Cardiac muscle cell (in vitro differentiated cells and primary cell): ENCODE results near the gene CHST5. TPM values are rescaled to one million over a fixed set of nuclear protein-coding genes. Genes with fewer than 3 reads are reported as not detected.
"Not testable (repeated sequence)": the region's sequence is repeated elsewhere in the genome, so short reads cannot be mapped to it uniquely, and the experiment has no call there.

Experiments used
- DNase-seq, 2 donors: peaks; one replicate each; pipeline versions ENCODE4 v3.0.0 to v3.0.0-alpha.2; 2010 to 2017; ENCODE audit warnings: low read depth in 1 of 2, low spot score in 1 of 2
- H3K27ac ChIP-seq: fragments of 200-600 bp; sonication (generic); 2 replicates; pipeline ENCODE4 v1.5.1; 2016
- H3K27me3 ChIP-seq: fragments of 200-600 bp; sonication (generic); 2 replicates; pipeline ENCODE4 v1.6.0; 2016; ENCODE audit warnings: control low read depth
- H3K36me3 ChIP-seq: fragments of 200-600 bp; sonication (generic); 2 replicates; pipeline ENCODE4 v1.5.1; 2016; ENCODE audit warnings: control low read depth
- H3K4me1 ChIP-seq: fragments of 200-600 bp; sonication (generic); 2 replicates; pipeline ENCODE4 v1.8.1; 2017; ENCODE audit warnings: low read depth, mild to moderate bottlenecking, mixed run types
- H3K4me3 ChIP-seq: fragments of 200-600 bp; sonication (generic); 2 replicates; pipeline ENCODE4 v1.5.1; 2016; ENCODE audit warnings: mild to moderate bottlenecking
- H3K9me3 ChIP-seq: fragments of 200-600 bp; sonication (generic); 2 replicates; pipeline ENCODE4 v1.5.1; 2017; ENCODE audit warnings: low read depth, mild to moderate bottlenecking, control low read depth
- polyA plus RNA-seq: library from polyadenylated mRNA; unstranded; fragments of >200 nt; fragmentation: Nextera tagmentation; extraction: Ambion mirVana; gene quantifications from 2 replicates; pipeline ENCODE4 v1.2.1, GENCODE V29; 2016
- total RNA-seq: library from RNA; depleted of rRNA; stranded (reverse); fragments of >200 nt; gene quantifications from 2 replicates; pipeline ENCODE4 v1.2.3, GENCODE V29; 2016
- TF ChIP-seq, protein P1 (sequence below): IDR thresholded peaks from 2 replicates; pipeline ENCODE4 v1.5.1; 2012; ENCODE audit warnings: low read depth, mild to moderate bottlenecking, low read length

CHST5 gene
- total and polyA plus RNA-seq, 2 experiments from 2014 or later = 0.66 TPM; not detected in 1

DNA sequence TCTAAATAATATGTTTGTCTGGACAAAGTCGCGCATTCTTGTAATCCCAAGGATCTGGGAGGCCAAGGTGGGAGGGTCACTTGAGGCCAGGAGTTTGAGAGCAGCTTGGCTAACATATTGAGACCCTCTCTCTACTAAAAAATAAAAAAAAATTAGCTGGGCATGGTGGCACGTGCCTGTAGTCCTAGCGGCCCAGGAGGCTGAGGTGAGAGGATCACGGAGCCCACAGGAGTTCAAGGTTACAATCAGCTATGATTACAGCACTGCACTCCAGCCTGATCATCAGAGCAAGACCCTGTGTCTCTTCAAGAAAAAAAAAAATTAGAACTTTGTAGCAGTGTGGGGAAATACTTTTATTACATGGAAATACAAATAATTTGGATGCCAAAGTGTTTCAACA is 34.5 kb downstream of the CHST5 start:
- Histone ChIP-seq H3K36me3 (no peaks in the 10 kb centered on the region), H3K4me1 (peaks cover 11% of the 10 kb centered on the region), H3K27me3 (no peaks in the 10 kb centered on the region), H3K4me3 (no peak overlapping the region), H3K27ac (no peak overlapping the region), H3K9me3 (no peaks in the 10 kb centered on the region)
- no peak for DNase-seq
- TF ChIP-seq, protein P1, sequence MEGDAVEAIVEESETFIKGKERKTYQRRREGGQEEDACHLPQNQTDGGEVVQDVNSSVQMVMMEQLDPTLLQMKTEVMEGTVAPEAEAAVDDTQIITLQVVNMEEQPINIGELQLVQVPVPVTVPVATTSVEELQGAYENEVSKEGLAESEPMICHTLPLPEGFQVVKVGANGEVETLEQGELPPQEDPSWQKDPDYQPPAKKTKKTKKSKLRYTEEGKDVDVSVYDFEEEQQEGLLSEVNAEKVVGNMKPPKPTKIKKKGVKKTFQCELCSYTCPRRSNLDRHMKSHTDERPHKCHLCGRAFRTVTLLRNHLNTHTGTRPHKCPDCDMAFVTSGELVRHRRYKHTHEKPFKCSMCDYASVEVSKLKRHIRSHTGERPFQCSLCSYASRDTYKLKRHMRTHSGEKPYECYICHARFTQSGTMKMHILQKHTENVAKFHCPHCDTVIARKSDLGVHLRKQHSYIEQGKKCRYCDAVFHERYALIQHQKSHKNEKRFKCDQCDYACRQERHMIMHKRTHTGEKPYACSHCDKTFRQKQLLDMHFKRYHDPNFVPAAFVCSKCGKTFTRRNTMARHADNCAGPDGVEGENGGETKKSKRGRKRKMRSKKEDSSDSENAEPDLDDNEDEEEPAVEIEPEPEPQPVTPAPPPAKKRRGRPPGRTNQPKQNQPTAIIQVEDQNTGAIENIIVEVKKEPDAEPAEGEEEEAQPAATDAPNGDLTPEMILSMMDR = no peak

DNA sequence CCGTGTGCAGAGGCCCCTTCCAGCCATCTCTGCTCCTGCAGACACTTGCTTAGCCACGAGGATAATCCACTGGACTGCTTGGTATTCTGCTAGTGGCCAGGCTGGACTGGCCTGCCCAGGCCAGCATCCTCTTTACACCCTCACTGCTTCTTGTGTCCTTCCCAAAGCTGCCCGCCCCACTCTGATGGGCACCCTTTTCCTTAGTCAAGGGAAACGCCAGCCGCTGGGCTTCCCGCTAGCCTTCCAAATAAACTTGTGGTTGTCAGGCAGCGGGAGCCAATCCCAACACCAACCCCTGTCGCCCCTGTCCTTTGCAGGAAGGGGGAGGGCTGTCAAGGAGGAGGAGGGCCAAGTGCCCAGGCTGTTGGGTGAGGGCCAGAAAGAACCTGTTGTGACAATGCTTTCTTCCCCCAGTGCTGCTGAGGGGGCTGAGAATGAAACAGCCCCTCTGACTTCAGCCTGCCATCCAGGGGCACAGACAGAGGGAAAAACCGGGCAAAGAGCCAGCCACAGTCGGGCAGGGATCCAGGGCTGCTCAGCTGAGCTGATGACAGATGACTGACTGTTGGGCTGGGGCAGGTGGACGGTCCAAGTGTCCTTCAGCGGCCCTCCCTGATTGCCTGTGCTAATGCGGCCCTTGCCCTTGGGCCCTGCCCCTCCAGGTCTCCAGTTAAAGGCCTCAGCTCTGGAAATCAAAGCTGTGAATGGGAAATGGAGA is 37.1 kb downstream of the CHST5 start:
- H3K36me3 ChIP-seq, H3K4me3 ChIP-seq, H3K9me3 ChIP-seq: not testable (repeated sequence)
- peak in 1 of 2 donors; percentile 55 for DNase-seq
- H3K27ac ChIP-seq = peak overlapping the region; percentile 51
- peaks cover 11% of the 10 kb centered on the region for H3K4me1 ChIP-seq
- peaks cover 13% of the 10 kb centered on the region for H3K27me3 ChIP-seq

DNA sequence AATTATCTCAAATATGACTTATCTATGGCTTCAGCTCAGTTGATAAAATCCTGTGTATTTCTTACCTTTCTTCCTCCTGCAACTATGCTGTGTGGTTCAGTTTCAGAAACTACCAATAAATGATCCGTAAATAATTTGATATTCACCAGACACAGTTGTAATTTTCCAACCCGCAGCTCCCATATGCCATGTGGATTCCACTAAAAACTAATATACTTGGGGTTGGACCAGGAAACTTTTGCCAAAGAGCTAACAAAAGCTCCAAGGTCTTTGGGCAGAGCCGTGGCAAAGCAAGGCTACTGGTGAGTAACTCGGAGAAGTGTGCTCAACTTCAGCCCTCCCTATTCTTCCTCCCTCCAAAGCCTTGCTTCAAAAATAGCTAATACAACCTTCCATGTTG is 38.4 kb downstream of the CHST5 start:
- no peak for DNase-seq
- TF ChIP-seq, protein P1 = no peak

DNA sequence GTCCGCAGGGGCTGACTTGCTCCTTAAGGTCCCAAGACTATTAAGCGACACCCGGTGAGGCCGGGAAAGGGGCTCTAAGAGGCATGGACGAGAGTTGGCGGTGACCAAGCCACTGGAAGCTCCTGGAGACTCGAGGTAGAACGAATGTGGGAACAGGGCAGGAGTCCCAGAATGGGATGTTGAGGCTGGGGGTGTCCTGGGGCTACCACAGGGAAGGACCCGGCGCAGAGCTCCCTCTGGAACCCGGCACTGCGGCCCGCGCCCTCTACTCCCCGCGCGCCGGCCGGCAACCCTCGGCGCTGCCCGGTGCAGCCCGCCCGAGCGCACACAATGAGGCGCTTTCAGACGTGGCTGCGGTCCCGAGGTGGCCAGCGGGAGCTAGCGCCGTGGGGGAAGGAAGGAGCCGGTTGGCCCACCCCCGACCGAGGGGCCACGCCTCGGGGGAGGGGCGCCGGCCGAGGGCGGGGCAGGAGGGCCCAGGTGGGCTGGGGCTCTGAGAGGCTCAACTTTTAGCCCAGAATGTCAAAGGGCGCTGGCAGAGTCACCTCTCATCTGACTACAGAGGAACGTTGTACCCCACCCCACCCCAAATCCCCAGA is 40.7 kb downstream of the CHST5 start, which contains the start of gene CHST6:
Gene CHST6, minus strand, starts transcription at position 366 of the 599 bp plus-strand sequence. CDS start 15,613 bp downstream, outside the sequence.
- Histone ChIP-seq H3K27me3 (peaks cover 14% of the 10 kb centered on the region), H3K4me1 (peaks cover 11% of the 10 kb centered on the region), H3K9me3 (no peaks in the 10 kb centered on the region), H3K36me3 (no peaks in the 10 kb centered on the region), H3K4me3 (peak within 1 kb of the TSS; percentile 35), H3K27ac (no peak within 1 kb of the TSS)
- DNase-seq = peak; percentile 60 to 73
- TF ChIP-seq, protein P1 = no peak

More for the DNA sequence above, 38.4 kb downstream of the CHST5 start:
- Histone ChIP-seq H3K27me3 (peaks cover 14% of the 10 kb centered on the region), H3K36me3 (no peaks in the 10 kb centered on the region), H3K4me3 (no peak overlapping the region), H3K4me1 (peaks cover 11% of the 10 kb centered on the region), H3K27ac (no peak overlapping the region), H3K9me3 (no peaks in the 10 kb centered on the region)

DNA sequence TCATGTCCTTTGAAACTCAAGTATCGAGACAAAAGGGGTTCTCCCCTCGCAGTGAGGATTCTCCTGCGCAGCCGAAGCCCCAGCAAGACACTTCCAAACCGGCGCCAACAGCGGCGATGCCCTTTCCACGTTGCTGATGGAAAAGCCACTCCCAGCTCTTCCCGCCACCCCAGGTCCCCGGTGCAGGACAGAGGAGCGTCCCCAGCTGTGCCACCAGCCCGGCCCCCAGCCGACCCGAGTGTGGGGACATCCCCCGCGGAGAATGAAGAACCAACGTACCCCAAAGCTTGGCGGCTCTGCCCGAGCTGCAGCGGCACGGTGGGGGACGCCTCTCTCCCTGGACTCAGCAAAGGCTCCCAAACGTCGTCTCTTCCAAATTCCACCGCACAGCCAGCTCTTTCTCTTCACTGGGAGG is 41.2 kb downstream of the CHST5 start:
- TF ChIP-seq, protein P1 = no peak
- Histone ChIP-seq H3K27ac (no peak overlapping the region), H3K27me3 (peaks cover 14% of the 10 kb centered on the region), H3K36me3 (no peaks in the 10 kb centered on the region), H3K4me3 (peak overlapping the region; percentile 35), H3K9me3 (no peaks in the 10 kb centered on the region), H3K4me1 (peaks cover 10% of the 10 kb centered on the region)
- peak in 1 of 2 donors; percentile 21 for DNase-seq

DNA sequence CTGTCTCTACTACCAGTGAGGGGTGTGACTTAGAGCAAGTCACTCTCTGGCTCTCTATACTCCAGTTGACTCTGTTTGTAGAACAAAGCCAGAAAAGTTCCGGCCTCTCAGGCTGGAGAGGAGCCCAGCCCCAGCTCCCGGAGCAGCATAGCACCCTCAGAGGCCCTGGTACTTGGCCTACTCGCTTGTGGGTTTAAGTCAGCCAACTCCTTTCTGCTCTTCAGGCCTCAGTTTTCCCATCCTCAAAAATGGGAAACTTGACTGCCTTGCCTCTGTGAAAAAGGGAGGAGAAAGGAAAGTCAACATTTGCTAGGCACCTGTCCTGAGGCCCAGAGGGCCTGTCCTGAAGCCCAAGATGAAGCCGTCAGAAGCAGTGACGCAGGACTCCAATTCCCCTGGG is 41.7 kb downstream of the CHST5 start:
- no peaks in the 10 kb centered on the region for H3K9me3 ChIP-seq
- DNase-seq = no peak
- H3K4me1 ChIP-seq = peaks cover 5% of the 10 kb centered on the region
- TF ChIP-seq, protein P1 = no peak
- no peak overlapping the region for H3K27ac ChIP-seq
- H3K36me3 ChIP-seq = no peaks in the 10 kb centered on the region
- peak overlapping the region; percentile 35 for H3K4me3 ChIP-seq
- H3K27me3 ChIP-seq = peaks cover 14% of the 10 kb centered on the region
